Measurements from ENCODE around the gene RHOC.

RHOC gene

GRCh38 chr1:112676543-112676942 lies 30.4 kb downstream of the RHOC start:
- DNase-seq (no peak), ATAC-seq (ENCODE audit: insufficient read depth, low read depth) (no peak)
- Histone ChIP-seq H3K27me3 (ENCODE audit: insufficient read depth, low read length, poor library complexity) (no peaks in the 10 kb centered on the region), H3K9me3 (ENCODE audit: insufficient read depth, low read length, severe bottlenecking) (no peaks in the 10 kb centered on the region), H3K4me1 (ENCODE audit: insufficient read depth, low read length) (peaks cover 34% of the 10 kb centered on the region), H3K9ac (ENCODE audit: low read depth, low read length) (no peak overlapping the region), H3K4me2 (ENCODE audit: insufficient read depth, low read length) (peak overlapping the region; percentile 95), H3K27ac (ENCODE audit: low read length) (no peak overlapping the region), H3K36me3 (ENCODE audit: insufficient read depth, low read length) (peaks cover 25% of the 10 kb centered on the region), H3K4me3 (ENCODE audit: low read depth in 1 of 2, low read length in 2 of 2) (peak overlapping the region in 1 of 2 experiments; percentile 6; a peak in 1 of 4 replicates), H4K20me1 (ENCODE audit: insufficient read depth, low read length) (no peaks in the 10 kb centered on the region; the same call in 1 of the 2 replicates), H2AFZ (ENCODE audit: low read depth, low read length) (no peak overlapping the region), H3K79me2 (ENCODE audit: insufficient read depth, low read length) (peaks cover 61% of the 10 kb centered on the region)
- TF ChIP-seq EZH2 (IDR thresholded peaks at IDR 0.05; ENCODE audit: borderline replicate concordance, low read depth, low read length, severe bottlenecking): no peak
- no peak for TF ChIP-seq CTCF (IDR thresholded peaks at IDR 0.05; ENCODE audit: borderline replicate concordance, extremely low read depth, low read length, poor library complexity, severe bottlenecking)

GRCh38 chr1:112675728-112676381 lies 31.1 kb downstream of the RHOC start:
- no peak for DNase-seq
- Histone ChIP-seq H3K9me3 (ENCODE audit: insufficient read depth, low read length, severe bottlenecking) (no peaks in the 10 kb centered on the region), H3K4me1 (ENCODE audit: insufficient read depth, low read length) (peaks cover 34% of the 10 kb centered on the region), H2AFZ (ENCODE audit: low read depth, low read length) (peak overlapping the region; percentile 93), H3K36me3 (ENCODE audit: insufficient read depth, low read length) (peaks cover 31% of the 10 kb centered on the region), H4K20me1 (ENCODE audit: insufficient read depth, low read length) (no peaks in the 10 kb centered on the region; the same call in 1 of the 2 replicates), H3K4me3 (ENCODE audit: low read depth in 1 of 2, low read length in 2 of 2) (peak overlapping the region; percentile 58 to 68), H3K27me3 (ENCODE audit: insufficient read depth, low read length, poor library complexity) (no peaks in the 10 kb centered on the region), H3K27ac (ENCODE audit: low read length) (peak overlapping the region; percentile 88), H3K9ac (ENCODE audit: low read depth, low read length) (peak overlapping the region; percentile 86), H3K4me2 (ENCODE audit: insufficient read depth, low read length) (peak overlapping the region; percentile 95), H3K79me2 (ENCODE audit: insufficient read depth, low read length) (peaks cover 58% of the 10 kb centered on the region)
- TF ChIP-seq CTCF (IDR thresholded peaks at IDR 0.05; ENCODE audit: borderline replicate concordance, extremely low read depth, low read length, poor library complexity, severe bottlenecking) (no peak), EZH2 (IDR thresholded peaks at IDR 0.05; ENCODE audit: borderline replicate concordance, low read depth, low read length, severe bottlenecking) (no peak)
- no peak for ATAC-seq (ENCODE audit: insufficient read depth, low read depth)

DNA sequence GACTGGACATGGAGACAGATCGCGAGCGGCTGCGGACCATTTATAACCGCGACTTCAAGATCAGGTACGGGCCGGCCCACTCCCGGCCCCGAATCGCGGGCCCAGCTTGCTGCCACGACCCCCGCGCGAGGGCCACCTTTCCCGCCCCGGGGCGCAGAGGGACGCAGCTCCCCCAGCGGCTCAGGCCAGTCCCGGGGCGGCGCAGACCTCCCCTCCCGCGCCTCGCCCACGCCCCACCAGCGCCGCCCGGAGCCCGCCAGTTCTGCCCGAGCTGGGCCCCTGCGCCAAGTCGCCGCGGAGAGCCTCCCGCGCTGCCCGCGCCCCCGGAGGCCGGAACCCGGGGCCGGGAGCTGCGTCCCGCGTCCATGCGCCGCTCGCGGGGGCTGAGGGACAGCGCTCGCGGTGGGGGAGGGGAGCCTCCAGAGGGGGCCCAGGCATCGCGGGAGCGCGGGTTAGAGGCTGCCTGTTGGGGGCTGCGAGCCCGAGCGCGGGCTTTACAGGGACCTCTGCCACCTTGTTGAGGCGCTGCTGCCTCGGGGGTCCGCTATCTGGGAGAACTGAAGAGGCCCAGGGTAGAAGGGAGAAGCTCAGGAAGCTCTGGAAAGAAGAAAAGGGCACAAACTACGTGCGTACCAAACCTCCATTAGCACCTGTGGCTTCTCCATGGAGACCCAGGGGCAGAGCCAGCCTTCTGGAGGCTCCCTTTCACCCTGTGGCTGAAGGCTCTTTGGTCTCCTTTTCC lies 31.8 kb downstream of the RHOC start:
- DNase-seq (peak; percentile 70), ATAC-seq (ENCODE audit: insufficient read depth, low read depth) (peak; percentile 66)
- Histone ChIP-seq H3K9ac (ENCODE audit: low read depth, low read length) (peak overlapping the region; percentile 86), H3K79me2 (ENCODE audit: insufficient read depth, low read length) (peaks cover 55% of the 10 kb centered on the region), H3K4me1 (ENCODE audit: insufficient read depth, low read length) (peaks cover 34% of the 10 kb centered on the region), H3K4me2 (ENCODE audit: insufficient read depth, low read length) (peak overlapping the region; percentile 95), H3K4me3 (ENCODE audit: low read depth in 1 of 2, low read length in 2 of 2) (peak overlapping the region; percentile 58 to 68), H2AFZ (ENCODE audit: low read depth, low read length) (peak overlapping the region; percentile 93), H3K27me3 (ENCODE audit: insufficient read depth, low read length, poor library complexity) (no peaks in the 10 kb centered on the region), H3K36me3 (ENCODE audit: insufficient read depth, low read length) (peaks cover 36% of the 10 kb centered on the region), H3K27ac (ENCODE audit: low read length) (peak overlapping the region; percentile 88), H4K20me1 (ENCODE audit: insufficient read depth, low read length) (no peaks in the 10 kb centered on the region), H3K9me3 (ENCODE audit: insufficient read depth, low read length, severe bottlenecking) (no peaks in the 10 kb centered on the region)
- TF ChIP-seq CTCF (IDR thresholded peaks at IDR 0.05; ENCODE audit: borderline replicate concordance, extremely low read depth, low read length, poor library complexity, severe bottlenecking): peak; percentile 16
- TF ChIP-seq EZH2 (IDR thresholded peaks at IDR 0.05; ENCODE audit: borderline replicate concordance, low read depth, low read length, severe bottlenecking): no peak

Measured in DND-41 (cell line).